Adrenal gland (tissue), 12 donors: ENCODE results near the gene LACRT. TPM values are rescaled to one million over a fixed set of nuclear protein-coding genes. Genes with fewer than 3 reads are reported as not detected.
A peak's percentile ranks its signal among the peaks of the same experiment; 100 is the strongest.

Experiments
- DNase-seq, 7 donors: peaks; one replicate each; pipeline ENCODE4 v3.0.0-alpha.2; 2019 to 2020
- H3K27ac ChIP-seq, 5 donors: fragments of 200-600 bp; sonication (generic) in 4 of 5; 1 replicate in 3 of 5; 2 replicates in 2 of 5; pipeline versions ENCODE4 v1.5.1 to v1.8.0; 2016 to 2020; ENCODE audit warnings: mild to moderate bottlenecking in 1 of 5
- H3K27me3 ChIP-seq: fragments of 200-600 bp; 2 replicates; pipeline ENCODE4 v1.8.0; 2021
- H3K36me3 ChIP-seq, 2 donors: fragments of 200-600 bp; replicated peaks in 1 of 2; 1 replicate in 1 of 2; 2 replicates in 1 of 2; pipeline versions ENCODE4 v1.5.1 to v1.8.0; 2018 to 2022
- H3K4me1 ChIP-seq, 2 donors: fragments of 200-600 bp; replicated peaks in 1 of 2; 1 replicate in 1 of 2; 2 replicates in 1 of 2; pipeline versions ENCODE4 v1.5.1 to v1.8.0; 2018 to 2021
- H3K4me3 ChIP-seq, 4 donors: fragments of 200-600 bp; sonication (generic) in 3 of 4; one replicate each; pipeline ENCODE4 v1.5.1; 2016 to 2018
- H3K9me3 ChIP-seq, 3 donors: fragments of 200-600 bp; sonication (generic) in 1 of 3; replicated peaks in 1 of 3; 1 replicate in 2 of 3; 2 replicates in 1 of 3; pipeline versions ENCODE4 v1.5.1 to v1.8.0; 2016 to 2021
- POLR2A ChIP-seq, 2 donors: fragments of 450-650 bp; IDR thresholded peaks; one replicate each; pipeline ENCODE4 v1.6.1; 2017; ENCODE audit warnings: antibody characterized with exemption in 2 of 2, mild to moderate bottlenecking in 2 of 2, moderate library complexity in 1 of 2
- WGBS, 4 donors: extraction: QIAGEN DNeasy Blood & Tissue Kit in 2 of 4; methylation state at CpG; one replicate each; pipeline versions ENCODE4 v1.1.5 to v1.1.7; 2013 to 2017; 5-methylcytosine and 5-hydroxymethylcytosine counted together
- intact Hi-C, 2 donors: fragments of 100-400 bp; cut with DNase I; formaldehyde crosslinking; loops; one replicate each; pipeline versions ENCODE4 v1.14.1 to v1.15.0; 2022 to 2023
- polyA plus RNA-seq, 3 donors: library from polyadenylated mRNA; stranded (reverse); fragments of 200-250 nt in 2 of 3; fragments of 350-450 nt in 1 of 3; fragmentation: Illumina TruSeq in 1 of 3; extraction: RNeasy Lipid Tissue Mini Kit (QIAGEN cat#74804) in 1 of 3; gene quantifications; one replicate each; pipeline ENCODE4 v1.2.3, GENCODE V29; 2013 to 2014
- total RNA-seq, 9 donors: library from RNA; depleted of rRNA in 4 of 9; stranded (reverse); fragments of >200 nt in 4 of 9; fragments of 120-200 nt in 1 of 9; fragmentation: NEBNext Ultra II Directional in 1 of 9; extraction: Animal tissue kit (Norgen Biotek cat#: 25700) in 1 of 9; gene quantifications; one replicate each; pipeline versions ENCODE4 v1.1.0 to v1.2.4, GENCODE V29; 2013 to 2023
- TF ChIP-seq, protein P1 (sequence below), 6 experiments: fragments of 450-650 bp in 4 of 6; fragments of 200-600 bp in 2 of 6; sonication (generic) in 1 of 6; IDR thresholded peaks; 1 replicate in 5 of 6; 2 replicates in 1 of 6; pipeline versions ENCODE4 v1.5.1 to v1.8.0; 2016 to 2021; ENCODE audit warnings: antibody characterized with exemption in 6 of 6, mild to moderate bottlenecking in 2 of 6, moderate library complexity in 1 of 6
- donor health status: healthy with polysubstance abuse.
- donor health status: Bipolar disorder and iron deficiency.
- donor health status: DM: yes; HTN: yes; CAD: no.
- donor health status: DM: no; HTN: no; CAD: no.
- donor health status: DM: no; HTN: no; CAD: no.
- donor health status: DM: yes; HTN: yes; CAD: no.

LACRT gene
- total and polyA plus RNA-seq, 12 donors, result not detected

DNA sequence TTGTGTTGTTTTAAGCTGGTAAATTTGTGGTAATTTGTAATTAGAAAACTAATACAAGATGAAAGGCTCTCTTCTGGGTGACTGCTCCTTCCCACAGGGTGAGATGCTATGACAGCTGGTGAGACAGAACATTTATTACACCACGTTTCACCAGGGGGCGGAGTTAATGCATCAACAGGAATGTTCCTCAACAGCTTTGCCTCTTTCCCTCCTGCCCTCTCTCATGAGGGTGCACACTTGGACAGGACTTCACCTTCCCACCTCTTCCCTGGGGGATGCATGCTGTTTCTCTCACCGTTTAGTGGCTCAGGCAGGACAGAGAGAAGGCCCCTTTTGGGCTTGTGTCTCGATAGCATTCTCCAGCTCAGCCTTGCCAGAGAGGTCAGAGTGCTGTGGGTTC, 32.9 kb downstream of the LACRT start:
- TF ChIP-seq POLR2A (IDR thresholded peaks at IDR 0.05), result no peak
- TF ChIP-seq, protein P1, sequence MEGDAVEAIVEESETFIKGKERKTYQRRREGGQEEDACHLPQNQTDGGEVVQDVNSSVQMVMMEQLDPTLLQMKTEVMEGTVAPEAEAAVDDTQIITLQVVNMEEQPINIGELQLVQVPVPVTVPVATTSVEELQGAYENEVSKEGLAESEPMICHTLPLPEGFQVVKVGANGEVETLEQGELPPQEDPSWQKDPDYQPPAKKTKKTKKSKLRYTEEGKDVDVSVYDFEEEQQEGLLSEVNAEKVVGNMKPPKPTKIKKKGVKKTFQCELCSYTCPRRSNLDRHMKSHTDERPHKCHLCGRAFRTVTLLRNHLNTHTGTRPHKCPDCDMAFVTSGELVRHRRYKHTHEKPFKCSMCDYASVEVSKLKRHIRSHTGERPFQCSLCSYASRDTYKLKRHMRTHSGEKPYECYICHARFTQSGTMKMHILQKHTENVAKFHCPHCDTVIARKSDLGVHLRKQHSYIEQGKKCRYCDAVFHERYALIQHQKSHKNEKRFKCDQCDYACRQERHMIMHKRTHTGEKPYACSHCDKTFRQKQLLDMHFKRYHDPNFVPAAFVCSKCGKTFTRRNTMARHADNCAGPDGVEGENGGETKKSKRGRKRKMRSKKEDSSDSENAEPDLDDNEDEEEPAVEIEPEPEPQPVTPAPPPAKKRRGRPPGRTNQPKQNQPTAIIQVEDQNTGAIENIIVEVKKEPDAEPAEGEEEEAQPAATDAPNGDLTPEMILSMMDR (IDR thresholded peaks at IDR 0.05), result no peak
- 52 to 61% (median 55%) methylated on average over 4 of the region's 4 CpGs for WGBS, 4 donors
- intact Hi-C loops, result no loop called here

GRCh38 chr12:54598970-54599369, 35.7 kb downstream of the LACRT start:
- intact Hi-C loops, result loop anchor here (5.0 to 10.0 kb wide), 2 partner anchors 358 to 366 kb away; no protein-coding TSS in a partner anchor
- H3K4me1 ChIP-seq, result no peaks in the 10 kb centered on the region
- no peak for DNase-seq
- no peaks in the 10 kb centered on the region for H3K36me3 ChIP-seq
- H3K4me3 ChIP-seq, result no peak overlapping the region
- H3K9me3 ChIP-seq, result no peaks in the 10 kb centered on the region
- peaks cover 6% of the 10 kb centered on the region for H3K27me3 ChIP-seq
- TF ChIP-seq POLR2A (IDR thresholded peaks at IDR 0.05), result no peak
- TF ChIP-seq, protein P1 (IDR thresholded peaks at IDR 0.05), result no peak
- 75 to 92% (median 84%) methylated on average over 5 of the region's 5 CpGs for WGBS, 4 donors
- no peak overlapping the region for H3K27ac ChIP-seq

More for the DNA sequence above, 32.9 kb downstream of the LACRT start:
- H3K27ac ChIP-seq, result no peak overlapping the region
- H3K27me3 ChIP-seq, result peaks cover 6% of the 10 kb centered on the region
- DNase-seq, result no peak
- H3K36me3 ChIP-seq, result no peaks in the 10 kb centered on the region
- H3K9me3 ChIP-seq, result no peaks in the 10 kb centered on the region
- H3K4me1 ChIP-seq, result no peaks in the 10 kb centered on the region
- no peak overlapping the region for H3K4me3 ChIP-seq

GRCh38 chr12:54596526-54596946, 38.2 kb downstream of the LACRT start:
- Histone ChIP-seq H3K27me3 (peaks cover 6% of the 10 kb centered on the region), H3K27ac (no peak overlapping the region), H3K9me3 (no peaks in the 10 kb centered on the region), H3K4me1 (no peaks in the 10 kb centered on the region), H3K4me3 (no peak overlapping the region), H3K36me3 (no peaks in the 10 kb centered on the region)
- TF ChIP-seq POLR2A (IDR thresholded peaks at IDR 0.05), result no peak
- TF ChIP-seq, protein P1 (IDR thresholded peaks at IDR 0.05), result peak; percentile 53 to 83 (median 62)
- DNase-seq, result peak; percentile 42 to 84 (median 73)
- intact Hi-C loops, result loop anchor here (5.0 to 10.0 kb wide), 2 partner anchors 361 to 368 kb away; no protein-coding TSS in a partner anchor
- WGBS, 4 donors, result 24 to 37% (median 32%) methylated on average over 3 of the region's 3 CpGs

GRCh38 chr12:54595471-54595870, 39.2 kb downstream of the LACRT start:
- DNase-seq, result no peak
- H3K9me3 ChIP-seq, result no peaks in the 10 kb centered on the region
- no peaks in the 10 kb centered on the region for H3K4me1 ChIP-seq
- no peak for TF ChIP-seq POLR2A (IDR thresholded peaks at IDR 0.05)
- TF ChIP-seq, protein P1 (IDR thresholded peaks at IDR 0.05), result no peak
- H3K27me3 ChIP-seq, result peaks cover 6% of the 10 kb centered on the region
- intact Hi-C loops, result loop anchor here (5.0 to 10.0 kb wide), 2 partner anchors 362 to 369 kb away; no protein-coding TSS in a partner anchor
- no peak overlapping the region for H3K4me3 ChIP-seq
- 69 to 82% (median 73%) methylated on average over 3 of the region's 3 CpGs for WGBS, 4 donors
- H3K36me3 ChIP-seq, result no peaks in the 10 kb centered on the region
- no peak overlapping the region for H3K27ac ChIP-seq
